Effector CD8-positive, alpha-beta T cell (primary cell): ENCODE data around the gene BRD9.
"Not testable (repeated sequence)": the region's sequence is repeated elsewhere in the genome, so short reads cannot be mapped to it uniquely, and the experiment has no call there.

ENCODE experiments used
- DNase-seq: peaks from one replicate; lab custom pipeline; 2025; lab: John Stamatoyannopoulos, UW

BRD9 gene

GRCh38 chr5:843926-844325 is 48.7 kb downstream of the BRD9 start:
- not testable (repeated sequence) for DNase-seq

- DNase-seq = not testable (repeated sequence)
Observed at GRCh38 chr5:843371-843770, 49.2 kb downstream of the BRD9 start.

- DNase-seq = not testable (repeated sequence)
Observed at GRCh38 chr5:842402-843221, 50.0 kb downstream of the BRD9 start.

- not testable (repeated sequence) for DNase-seq
Observed at GRCh38 chr5:841531-842401, 50.8 kb downstream of the BRD9 start.

- not testable (repeated sequence) for DNase-seq
Observed at GRCh38 chr5:840974-841435, 51.6 kb downstream of the BRD9 start.

- not testable (repeated sequence) for DNase-seq
Observed at GRCh38 chr5:840118-840973, 52.3 kb downstream of the BRD9 start.

- not testable (repeated sequence) for DNase-seq
Observed at GRCh38 chr5:838431-838851, 54.2 kb downstream of the BRD9 start.

GRCh38 chr5:837621-838121 is 54.9 kb downstream of the BRD9 start:
- not testable (repeated sequence) for DNase-seq

GRCh38 chr5:835933-836612 is 56.5 kb downstream of the BRD9 start:
- not testable (repeated sequence) for DNase-seq

GRCh38 chr5:834013-834412 is 58.6 kb downstream of the BRD9 start:
- not testable (repeated sequence) for DNase-seq

GRCh38 chr5:828194-828593 is 64.4 kb downstream of the BRD9 start:
- not testable (repeated sequence) for DNase-seq

- DNase-seq = not testable (repeated sequence)
Observed at GRCh38 chr5:825544-825943, 67.1 kb downstream of the BRD9 start.

GRCh38 chr5:821504-821903 is 71.1 kb downstream of the BRD9 start:
- no peak for DNase-seq

- no peak for DNase-seq
Observed at GRCh38 chr5:820245-820644, 72.4 kb downstream of the BRD9 start.

GRCh38 chr5:819078-819477 is 73.5 kb downstream of the BRD9 start:
- DNase-seq = no peak

GRCh38 chr5:816176-816575 is 76.4 kb downstream of the BRD9 start:
- no peak for DNase-seq

- no peak for DNase-seq
Observed at GRCh38 chr5:815449-815848, 77.2 kb downstream of the BRD9 start.
